A549 (cell line): ENCODE results near the gene BSCL2.

Source experiments
- CEBPB ChIP-seq, 2 experiments: fragments of >200 bp in 1 of 2; sonication (Bioruptor Twin) in 1 of 2; formaldehyde crosslinking in 1 of 2; IDR thresholded peaks; 2 replicates each; pipeline ENCODE4 v1.6.1; 2012 to 2016
- CHD2 ChIP-seq: fragments of 150-350 bp; IDR thresholded peaks from 2 replicates; pipeline ENCODE4 v1.6.1; 2014; ENCODE audit warnings: low read length; ENCODE audit not compliant: partially characterized antibody
- EHMT2 ChIP-seq: fragments of 200-600 bp; sonication (generic); IDR thresholded peaks from 2 replicates; pipeline ENCODE4 v1.6.1; 2016; ENCODE audit warnings: antibody characterized with exemption, low read depth, mild to moderate bottlenecking, moderate library complexity
- FOSL2 ChIP-seq, 2 experiments: fragments of 450-650 bp in 1 of 2; fragments of >200 bp in 1 of 2; sonication (Bioruptor Twin) in 1 of 2; formaldehyde crosslinking; IDR thresholded peaks; 2 replicates each; pipeline versions ENCODE4 v1.5.0 to v1.6.1; 2016 to 2020; ENCODE audit warnings: mild to moderate bottlenecking in 1 of 2, moderate library complexity in 1 of 2
- JUNB ChIP-seq: fragments of >200 bp; sonication (Bioruptor Twin); formaldehyde crosslinking; IDR thresholded peaks from 2 replicates; pipeline ENCODE4 v1.6.1; 2016
- PHF8 ChIP-seq: fragments of 200-600 bp; sonication (generic); IDR thresholded peaks from 2 replicates; pipeline ENCODE4 v1.6.1; 2016; ENCODE audit warnings: low read depth, mild to moderate bottlenecking, antibody characterized with exemption, moderate library complexity, borderline replicate concordance
- TP53 ChIP-seq: fragments of 250-450 bp; sonication (Bioruptor Pico); IDR thresholded peaks from 2 replicates; pipeline ENCODE4 v1.5.0; 2021; ENCODE audit warnings: mild to moderate bottlenecking, moderate library complexity
- TF ChIP-seq, protein P1 (sequence below): fragments of 200-600 bp; sonication (generic); IDR thresholded peaks from 2 replicates; pipeline ENCODE4 v1.6.1; 2016; ENCODE audit warnings: antibody characterized with exemption, mild to moderate bottlenecking, moderate library complexity
- TF ChIP-seq, protein P2 (sequence below): fragments of >200 bp; sonication (Bioruptor Twin); formaldehyde crosslinking; IDR thresholded peaks from 3 replicates; pipeline ENCODE4 v1.5.1; 2016
- TF ChIP-seq, protein P3 (sequence below): fragments of 450-650 bp; IDR thresholded peaks from 2 replicates; pipeline ENCODE4 v1.6.1; 2014; ENCODE audit warnings: antibody characterized with exemption

DNA sequence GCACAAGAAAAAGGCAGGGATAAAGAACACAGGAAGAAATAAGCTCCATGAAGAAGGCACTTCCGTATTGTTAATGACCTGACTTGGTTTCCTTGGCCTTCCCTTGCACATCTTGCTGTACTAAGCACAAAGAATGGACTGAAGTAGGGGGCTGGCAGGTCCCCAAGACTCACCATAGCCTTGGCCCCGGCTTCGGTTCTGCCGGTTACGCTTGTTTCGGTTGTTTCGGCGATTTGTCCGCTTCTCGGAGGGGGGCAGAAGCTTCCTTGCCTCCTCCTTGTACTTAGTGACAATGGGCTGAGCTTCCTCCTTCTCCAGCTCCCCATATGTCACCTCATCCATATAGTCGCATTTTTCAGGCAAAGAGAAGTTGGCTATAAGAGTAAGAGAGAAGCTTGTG is 9.6 kb upstream of the BSCL2 start:
- TF ChIP-seq EHMT2 (no peak), CEBPB (IDR thresholded peaks at IDR 0.05) (no peak), TP53 (CRISPR knock-in tag) (no peak), CHD2 (no peak), FOSL2 (IDR thresholded peaks at IDR 0.05) (no peak), FOSL2 (CRISPR knock-in tag; IDR thresholded peaks at IDR 0.05) (no peak), JUNB (no peak), PHF8 (no peak)
- TF ChIP-seq, protein P1, sequence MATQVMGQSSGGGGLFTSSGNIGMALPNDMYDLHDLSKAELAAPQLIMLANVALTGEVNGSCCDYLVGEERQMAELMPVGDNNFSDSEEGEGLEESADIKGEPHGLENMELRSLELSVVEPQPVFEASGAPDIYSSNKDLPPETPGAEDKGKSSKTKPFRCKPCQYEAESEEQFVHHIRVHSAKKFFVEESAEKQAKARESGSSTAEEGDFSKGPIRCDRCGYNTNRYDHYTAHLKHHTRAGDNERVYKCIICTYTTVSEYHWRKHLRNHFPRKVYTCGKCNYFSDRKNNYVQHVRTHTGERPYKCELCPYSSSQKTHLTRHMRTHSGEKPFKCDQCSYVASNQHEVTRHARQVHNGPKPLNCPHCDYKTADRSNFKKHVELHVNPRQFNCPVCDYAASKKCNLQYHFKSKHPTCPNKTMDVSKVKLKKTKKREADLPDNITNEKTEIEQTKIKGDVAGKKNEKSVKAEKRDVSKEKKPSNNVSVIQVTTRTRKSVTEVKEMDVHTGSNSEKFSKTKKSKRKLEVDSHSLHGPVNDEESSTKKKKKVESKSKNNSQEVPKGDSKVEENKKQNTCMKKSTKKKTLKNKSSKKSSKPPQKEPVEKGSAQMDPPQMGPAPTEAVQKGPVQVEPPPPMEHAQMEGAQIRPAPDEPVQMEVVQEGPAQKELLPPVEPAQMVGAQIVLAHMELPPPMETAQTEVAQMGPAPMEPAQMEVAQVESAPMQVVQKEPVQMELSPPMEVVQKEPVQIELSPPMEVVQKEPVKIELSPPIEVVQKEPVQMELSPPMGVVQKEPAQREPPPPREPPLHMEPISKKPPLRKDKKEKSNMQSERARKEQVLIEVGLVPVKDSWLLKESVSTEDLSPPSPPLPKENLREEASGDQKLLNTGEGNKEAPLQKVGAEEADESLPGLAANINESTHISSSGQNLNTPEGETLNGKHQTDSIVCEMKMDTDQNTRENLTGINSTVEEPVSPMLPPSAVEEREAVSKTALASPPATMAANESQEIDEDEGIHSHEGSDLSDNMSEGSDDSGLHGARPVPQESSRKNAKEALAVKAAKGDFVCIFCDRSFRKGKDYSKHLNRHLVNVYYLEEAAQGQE, result no peak
- TF ChIP-seq, protein P2, sequence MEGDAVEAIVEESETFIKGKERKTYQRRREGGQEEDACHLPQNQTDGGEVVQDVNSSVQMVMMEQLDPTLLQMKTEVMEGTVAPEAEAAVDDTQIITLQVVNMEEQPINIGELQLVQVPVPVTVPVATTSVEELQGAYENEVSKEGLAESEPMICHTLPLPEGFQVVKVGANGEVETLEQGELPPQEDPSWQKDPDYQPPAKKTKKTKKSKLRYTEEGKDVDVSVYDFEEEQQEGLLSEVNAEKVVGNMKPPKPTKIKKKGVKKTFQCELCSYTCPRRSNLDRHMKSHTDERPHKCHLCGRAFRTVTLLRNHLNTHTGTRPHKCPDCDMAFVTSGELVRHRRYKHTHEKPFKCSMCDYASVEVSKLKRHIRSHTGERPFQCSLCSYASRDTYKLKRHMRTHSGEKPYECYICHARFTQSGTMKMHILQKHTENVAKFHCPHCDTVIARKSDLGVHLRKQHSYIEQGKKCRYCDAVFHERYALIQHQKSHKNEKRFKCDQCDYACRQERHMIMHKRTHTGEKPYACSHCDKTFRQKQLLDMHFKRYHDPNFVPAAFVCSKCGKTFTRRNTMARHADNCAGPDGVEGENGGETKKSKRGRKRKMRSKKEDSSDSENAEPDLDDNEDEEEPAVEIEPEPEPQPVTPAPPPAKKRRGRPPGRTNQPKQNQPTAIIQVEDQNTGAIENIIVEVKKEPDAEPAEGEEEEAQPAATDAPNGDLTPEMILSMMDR, result no peak
- TF ChIP-seq, protein P3, sequence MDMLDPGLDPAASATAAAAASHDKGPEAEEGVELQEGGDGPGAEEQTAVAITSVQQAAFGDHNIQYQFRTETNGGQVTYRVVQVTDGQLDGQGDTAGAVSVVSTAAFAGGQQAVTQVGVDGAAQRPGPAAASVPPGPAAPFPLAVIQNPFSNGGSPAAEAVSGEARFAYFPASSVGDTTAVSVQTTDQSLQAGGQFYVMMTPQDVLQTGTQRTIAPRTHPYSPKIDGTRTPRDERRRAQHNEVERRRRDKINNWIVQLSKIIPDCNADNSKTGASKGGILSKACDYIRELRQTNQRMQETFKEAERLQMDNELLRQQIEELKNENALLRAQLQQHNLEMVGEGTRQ, result no peak
